Liver (tissue), 9 donors: ENCODE measurements around the gene HLA-DOB. TPM values are rescaled to one million over a fixed set of nuclear protein-coding genes. Genes with fewer than 3 reads are reported as not detected.
A peak's percentile ranks its signal among the peaks of the same experiment; 100 is the strongest.

Experiments
- DNase-seq: peaks from one replicate; pipeline ENCODE4 v3.0.0-alpha.2; 2017; ENCODE audit warnings: low spot score
- H3K27ac ChIP-seq, 2 donors: one replicate each; pipeline ENCODE4 v1.7.0; 2013; ENCODE audit warnings: inconsistent platforms in 2 of 2, low read length in 2 of 2, control low read depth in 1 of 2, low read depth in 1 of 2, mild to moderate bottlenecking in 1 of 2
- H3K27me3 ChIP-seq, 4 donors: one replicate each; pipeline versions ENCODE4 v1.6.1 to v1.7.0; 2013; ENCODE audit warnings: low read length in 3 of 4, inconsistent platforms in 1 of 4, mild to moderate bottlenecking in 1 of 4, moderate library complexity in 1 of 4; ENCODE audit not compliant: control insufficient read depth in 4 of 4, insufficient read depth in 4 of 4
- H3K36me3 ChIP-seq, 4 donors: one replicate each; pipeline versions ENCODE4 v1.6.1 to v1.7.0; 2013; ENCODE audit warnings: low read length in 3 of 4, mild to moderate bottlenecking in 3 of 4, low read depth in 1 of 4, moderate library complexity in 1 of 4; ENCODE audit not compliant: control insufficient read depth in 4 of 4, insufficient read depth in 3 of 4
- H3K4me1 ChIP-seq, 4 donors: one replicate each; pipeline versions ENCODE4 v1.6.1 to v1.7.0; 2013; ENCODE audit warnings: low read length in 3 of 4, mild to moderate bottlenecking in 3 of 4, moderate library complexity in 1 of 4; ENCODE audit not compliant: control insufficient read depth in 4 of 4, insufficient read depth in 4 of 4
- H3K4me3 ChIP-seq, 3 donors: one replicate each; pipeline versions ENCODE4 v1.6.1 to v1.7.0; 2013; ENCODE audit warnings: low read length in 3 of 3, control low read depth in 1 of 3, low read depth in 1 of 3, mild to moderate bottlenecking in 1 of 3
- H3K9ac ChIP-seq, 2 donors: one replicate each; pipeline ENCODE4 v1.7.0; 2013; ENCODE audit warnings: low read length in 2 of 2, mild to moderate bottlenecking in 2 of 2, moderate library complexity in 2 of 2, control low read depth in 1 of 2, low read depth in 1 of 2
- H3K9me3 ChIP-seq, 4 donors: one replicate each; pipeline versions ENCODE4 v1.6.1 to v1.7.0; 2013; ENCODE audit warnings: low read length in 3 of 4; ENCODE audit not compliant: control insufficient read depth in 4 of 4
- ATF3 ChIP-seq: IDR thresholded peaks from 2 replicates; pipeline ENCODE4 v1.6.1; 2016; ENCODE audit warnings: antibody characterized with exemption
- CTCF ChIP-seq: fragments of 150-350 bp; IDR thresholded peaks from 2 replicates; pipeline ENCODE4 v1.5.1; 2017; ENCODE audit warnings: improper control_type of control experiment, low read depth, low read length; ENCODE audit not compliant: missing input control
- EGR1 ChIP-seq, 2 donors: IDR thresholded peaks; 2 replicates each; pipeline ENCODE4 v1.6.1; 2016 to 2018; ENCODE audit warnings: antibody characterized with exemption in 2 of 2, low read depth in 2 of 2
- FOXA1 ChIP-seq: IDR thresholded peaks from 2 replicates; pipeline ENCODE4 v1.6.1; 2016; ENCODE audit warnings: antibody characterized with exemption
- FOXA2 ChIP-seq: IDR thresholded peaks from 2 replicates; pipeline ENCODE4 v1.6.1; 2016; ENCODE audit warnings: antibody characterized with exemption
- GABPA ChIP-seq, 2 donors: IDR thresholded peaks in 1 of 2; conservative IDR thresholded peaks in 1 of 2; 2 replicates each; pipeline ENCODE4 v1.6.1; 2016; ENCODE audit warnings: antibody characterized with exemption in 2 of 2, mild to moderate bottlenecking in 1 of 2, moderate library complexity in 1 of 2
- HNF4A ChIP-seq, 2 donors: conservative IDR thresholded peaks; 2 replicates each; pipeline ENCODE4 v1.6.1; 2016; ENCODE audit warnings: antibody characterized with exemption in 2 of 2, mild to moderate bottlenecking in 2 of 2
- HNF4G ChIP-seq: IDR thresholded peaks from 2 replicates; pipeline ENCODE4 v1.6.1; 2016; ENCODE audit warnings: antibody characterized with exemption
- JUND ChIP-seq, 2 donors: IDR thresholded peaks; 2 replicates each; pipeline ENCODE4 v1.6.1; 2016; ENCODE audit warnings: antibody characterized with exemption in 2 of 2
- MAX ChIP-seq: IDR thresholded peaks from 2 replicates; pipeline ENCODE4 v1.6.1; 2016; ENCODE audit warnings: antibody characterized with exemption
- NR2F2 ChIP-seq: IDR thresholded peaks from 2 replicates; pipeline ENCODE4 v1.6.1; 2016; ENCODE audit warnings: antibody characterized with exemption
- RAD21 ChIP-seq, 2 donors: IDR thresholded peaks; 2 replicates each; pipeline ENCODE4 v1.6.1; 2016; ENCODE audit warnings: antibody characterized with exemption in 2 of 2, mild to moderate bottlenecking in 2 of 2
- REST ChIP-seq: IDR thresholded peaks from 2 replicates; pipeline ENCODE4 v1.6.1; 2016; ENCODE audit warnings: antibody characterized with exemption, mild to moderate bottlenecking
- RXRA ChIP-seq, 2 donors: IDR thresholded peaks; 2 replicates each; pipeline ENCODE4 v1.6.1; 2017 to 2018; ENCODE audit warnings: antibody characterized with exemption in 2 of 2, mild to moderate bottlenecking in 1 of 2
- SP1 ChIP-seq: IDR thresholded peaks from 2 replicates; pipeline ENCODE4 v1.6.1; 2018; ENCODE audit warnings: antibody characterized with exemption, mild to moderate bottlenecking
- TAF1 ChIP-seq: conservative IDR thresholded peaks from 2 replicates; pipeline ENCODE4 v1.6.1; 2016; ENCODE audit warnings: antibody characterized with exemption, mild to moderate bottlenecking
- YY1 ChIP-seq: IDR thresholded peaks from 2 replicates; pipeline ENCODE4 v1.6.1; 2016; ENCODE audit warnings: antibody characterized with exemption, mild to moderate bottlenecking
- ZBTB33 ChIP-seq: IDR thresholded peaks from 2 replicates; pipeline ENCODE4 v1.6.1; 2016; ENCODE audit warnings: antibody characterized with exemption
- whole genome bisulfite sequencing: extraction: QIAGEN DNeasy Blood & Tissue Kit; methylation state at CpG from one replicate; pipeline ENCODE4 v1.1.7; 2013; 5-methylcytosine and 5-hydroxymethylcytosine counted together
- polyA plus RNA-seq, 2 donors: library from polyadenylated mRNA; stranded (reverse) in 1 of 2; unstranded in 1 of 2; fragments of 200-250 nt in 1 of 2; fragments of >200 nt in 1 of 2; fragmentation: Nextera tagmentation in 1 of 2; extraction: Ambion mirVana in 1 of 2; gene quantifications; one replicate each; pipeline versions ENCODE4 v1.2.1 to v1.2.3, GENCODE V29; 2013 to 2015
- total RNA-seq, 2 donors: library from RNA; depleted of rRNA; stranded (reverse); fragments of >200 nt; gene quantifications; one replicate each; pipeline ENCODE4 v1.2.3, GENCODE V29; 2014
- donor health status: healthy.
- donor health status: healthy.
- donor health status: healthy.
- donor health status: healthy.
- donor health status: healthy.

The HLA-DOB gene
- total and polyA plus RNA-seq, 4 donors, result 0.16 to 0.67 (median 0.25) TPM; not detected in 1

GRCh38 chr6:32853541-32854375 lies 37.0 kb upstream of the HLA-DOB start, which contains the start of the genes PSMB9 and TAP1 (continued):
- TF ChIP-seq REST, result peak; percentile 71
- peak; percentile 73 for TF ChIP-seq TAF1

GRCh38 chr6:32852844-32853540 lies 36.2 kb upstream of the HLA-DOB start:
- Histone ChIP-seq H3K9me3 (no peaks in the 10 kb centered on the region), H3K4me3 (peak overlapping the region; percentile 81 to 91 (median 88)), H3K27me3 (no peaks in the 10 kb centered on the region), H3K9ac (peak overlapping the region; percentile 86 to 95), H3K36me3 (peaks cover 3 to 35% (median 30%) of the 10 kb centered on the region in 4 donors), H3K27ac (peak overlapping the region; percentile 98 to 100), H3K4me1 (peaks cover 6 to 21% (median 14%) of the 10 kb centered on the region in 4 donors)
- peak; percentile 41 for DNase-seq
- WGBS, result under 1% methylated on average over 41 of the region's 41 CpGs
- TF ChIP-seq MAX, result no peak
- TF ChIP-seq HNF4A (conservative IDR thresholded peaks at IDR 0.05), result no peak
- no peak for TF ChIP-seq NR2F2
- no peak for TF ChIP-seq YY1
- no peak for TF ChIP-seq SP1
- no peak for TF ChIP-seq RAD21 (IDR thresholded peaks at IDR 0.05)
- TF ChIP-seq ATF3, result no peak
- TF ChIP-seq REST, result no peak
- TF ChIP-seq CTCF, result no peak
- no peak for TF ChIP-seq GABPA (IDR thresholded peaks at IDR 0.05 in 1 of 2, conservative IDR thresholded peaks at IDR 0.05 in 1 of 2)
- no peak for TF ChIP-seq FOXA1
- no peak for TF ChIP-seq FOXA2
- TF ChIP-seq TAF1, result no peak
- no peak for TF ChIP-seq RXRA (IDR thresholded peaks at IDR 0.05)
- no peak for TF ChIP-seq JUND (IDR thresholded peaks at IDR 0.05)
- TF ChIP-seq HNF4G, result no peak
- no peak for TF ChIP-seq EGR1 (IDR thresholded peaks at IDR 0.05; ENCODE audit: low read depth in 2 of 2)
- no peak for TF ChIP-seq ZBTB33
